ENCODE data around the gene DIAPH3. TPM values are rescaled to one million over a fixed set of nuclear protein-coding genes. Genes with fewer than 3 reads are reported as not detected.

Gene DIAPH3, protein sequence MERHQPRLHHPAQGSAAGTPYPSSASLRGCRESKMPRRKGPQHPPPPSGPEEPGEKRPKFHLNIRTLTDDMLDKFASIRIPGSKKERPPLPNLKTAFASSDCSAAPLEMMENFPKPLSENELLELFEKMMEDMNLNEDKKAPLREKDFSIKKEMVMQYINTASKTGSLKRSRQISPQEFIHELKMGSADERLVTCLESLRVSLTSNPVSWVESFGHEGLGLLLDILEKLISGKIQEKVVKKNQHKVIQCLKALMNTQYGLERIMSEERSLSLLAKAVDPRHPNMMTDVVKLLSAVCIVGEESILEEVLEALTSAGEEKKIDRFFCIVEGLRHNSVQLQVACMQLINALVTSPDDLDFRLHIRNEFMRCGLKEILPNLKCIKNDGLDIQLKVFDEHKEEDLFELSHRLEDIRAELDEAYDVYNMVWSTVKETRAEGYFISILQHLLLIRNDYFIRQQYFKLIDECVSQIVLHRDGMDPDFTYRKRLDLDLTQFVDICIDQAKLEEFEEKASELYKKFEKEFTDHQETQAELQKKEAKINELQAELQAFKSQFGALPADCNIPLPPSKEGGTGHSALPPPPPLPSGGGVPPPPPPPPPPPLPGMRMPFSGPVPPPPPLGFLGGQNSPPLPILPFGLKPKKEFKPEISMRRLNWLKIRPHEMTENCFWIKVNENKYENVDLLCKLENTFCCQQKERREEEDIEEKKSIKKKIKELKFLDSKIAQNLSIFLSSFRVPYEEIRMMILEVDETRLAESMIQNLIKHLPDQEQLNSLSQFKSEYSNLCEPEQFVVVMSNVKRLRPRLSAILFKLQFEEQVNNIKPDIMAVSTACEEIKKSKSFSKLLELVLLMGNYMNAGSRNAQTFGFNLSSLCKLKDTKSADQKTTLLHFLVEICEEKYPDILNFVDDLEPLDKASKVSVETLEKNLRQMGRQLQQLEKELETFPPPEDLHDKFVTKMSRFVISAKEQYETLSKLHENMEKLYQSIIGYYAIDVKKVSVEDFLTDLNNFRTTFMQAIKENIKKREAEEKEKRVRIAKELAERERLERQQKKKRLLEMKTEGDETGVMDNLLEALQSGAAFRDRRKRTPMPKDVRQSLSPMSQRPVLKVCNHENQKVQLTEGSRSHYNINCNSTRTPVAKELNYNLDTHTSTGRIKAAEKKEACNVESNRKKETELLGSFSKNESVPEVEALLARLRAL
- total RNA-seq (2013): 0.37 TPM
- polyA plus RNA-seq: under 1 TPM in 2 of 3 donors, not detected in 1; 0.04 to 0.09 TPM
- polyA minus RNA-seq: 0.40 TPM in 1 of 2 replicates, not detected in the other
- total RNA-seq: 0.70 to 12.3 (median 1.2) reads per million in 11 experiments

DNA sequence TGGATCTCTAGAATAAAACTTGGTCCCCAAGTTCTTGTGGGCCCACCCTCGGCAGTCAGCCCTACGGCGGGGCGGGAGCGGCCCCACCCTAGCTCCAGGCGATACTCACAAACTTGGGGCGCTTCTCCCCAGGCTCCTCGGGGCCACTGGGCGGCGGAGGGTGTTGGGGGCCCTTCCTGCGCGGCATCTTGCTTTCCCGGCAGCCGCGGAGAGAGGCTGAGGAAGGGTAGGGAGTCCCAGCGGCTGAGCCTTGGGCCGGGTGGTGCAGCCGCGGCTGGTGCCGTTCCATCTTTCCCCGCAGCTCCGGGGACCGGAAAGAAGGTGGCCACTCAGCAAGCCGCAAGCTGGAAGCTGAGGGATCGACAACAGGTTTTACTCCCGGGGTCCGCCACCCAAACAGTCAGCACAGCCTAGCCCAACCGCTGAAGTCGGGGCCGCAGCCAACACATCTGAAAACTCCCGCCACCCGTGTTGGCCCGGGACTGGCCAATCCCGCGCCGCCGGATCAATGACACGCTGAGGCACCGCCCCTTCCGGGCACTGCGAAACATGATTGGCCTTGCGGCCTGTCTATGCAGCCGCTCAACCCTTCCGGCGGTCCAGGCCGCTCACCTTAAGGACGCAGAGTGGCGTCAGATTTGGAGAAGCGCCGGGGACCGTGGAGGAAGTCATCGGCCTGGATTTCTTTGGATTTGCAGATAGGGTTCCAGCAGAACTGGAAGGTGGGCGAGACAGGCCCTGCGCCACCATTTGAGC is at the start of gene DIAPH3:
TSS of gene DIAPH3 (minus strand) at position 451 of the 756 bp plus-strand sequence. CDS start at position 289, 162 bp downstream.
- intact Hi-C loops (cut with micrococcal nuclease): loop anchor here in 1 of 2 donors (5.0 kb wide), 1 partner anchor 234 kb away; the partner anchor contains the start of gene TDRD3
- H4K20me1 ChIP-seq (ENCODE audit: insufficient read depth, low read length): no peaks in the 10 kb centered on the region
- no peaks in the 10 kb centered on the region for H3K36me3 ChIP-seq (replicated peaks in 1 of 2; ENCODE audit: control insufficient read depth in 1 of 2, insufficient read depth in 2 of 2, low read length in 2 of 2)
- peak; percentile 84 to 95 (median 89) for DNase-seq
- WGBS (ENCODE audit: insufficient coverage): under 1% methylated on average over 50 of the region's 54 CpGs
- peak within 1 kb of the TSS; percentile 58 to 88 (median 81) for H3K4me3 ChIP-seq (replicated peaks in 1 of 3; ENCODE audit: low read depth in 2 of 3, low read length in 3 of 3)
- Mint-ChIP-seq H3K27ac (peak within 1 kb of the TSS; percentile 84 to 91 (median 89)), H3K9me3 (peaks cover 0 to 2% (median 0%) of the 10 kb centered on the region in 7 donors), H3K4me1 (peaks cover 18% of the 10 kb centered on the region), H3K4me3 (peak within 1 kb of the TSS; percentile 88 to 94), H3K36me3 (no peaks in the 10 kb centered on the region), H3K27me3 (ENCODE audit: low read depth in 3 of 3) (peaks cover 0 to 6% (median 0%) of the 10 kb centered on the region in 3 donors)
- H3K4me1 ChIP-seq (ENCODE audit: control insufficient read depth in 1 of 2, insufficient read depth in 2 of 2, low read length in 2 of 2): peaks cover 13 to 14% of the 10 kb centered on the region in 2 donors
- TF ChIP-seq, protein P1, sequence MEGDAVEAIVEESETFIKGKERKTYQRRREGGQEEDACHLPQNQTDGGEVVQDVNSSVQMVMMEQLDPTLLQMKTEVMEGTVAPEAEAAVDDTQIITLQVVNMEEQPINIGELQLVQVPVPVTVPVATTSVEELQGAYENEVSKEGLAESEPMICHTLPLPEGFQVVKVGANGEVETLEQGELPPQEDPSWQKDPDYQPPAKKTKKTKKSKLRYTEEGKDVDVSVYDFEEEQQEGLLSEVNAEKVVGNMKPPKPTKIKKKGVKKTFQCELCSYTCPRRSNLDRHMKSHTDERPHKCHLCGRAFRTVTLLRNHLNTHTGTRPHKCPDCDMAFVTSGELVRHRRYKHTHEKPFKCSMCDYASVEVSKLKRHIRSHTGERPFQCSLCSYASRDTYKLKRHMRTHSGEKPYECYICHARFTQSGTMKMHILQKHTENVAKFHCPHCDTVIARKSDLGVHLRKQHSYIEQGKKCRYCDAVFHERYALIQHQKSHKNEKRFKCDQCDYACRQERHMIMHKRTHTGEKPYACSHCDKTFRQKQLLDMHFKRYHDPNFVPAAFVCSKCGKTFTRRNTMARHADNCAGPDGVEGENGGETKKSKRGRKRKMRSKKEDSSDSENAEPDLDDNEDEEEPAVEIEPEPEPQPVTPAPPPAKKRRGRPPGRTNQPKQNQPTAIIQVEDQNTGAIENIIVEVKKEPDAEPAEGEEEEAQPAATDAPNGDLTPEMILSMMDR (IDR thresholded peaks at IDR 0.05): no peak
- H3K9ac ChIP-seq (ENCODE audit: insufficient read depth, low read length, poor library complexity, severe bottlenecking): peak within 1 kb of the TSS; percentile 60
- H3K27me3 ChIP-seq (ENCODE audit: control insufficient read depth in 2 of 2, insufficient read depth in 2 of 2, low read length in 2 of 2): no peaks in the 10 kb centered on the region
- H3K79me2 ChIP-seq (ENCODE audit: insufficient read depth, low read length): peaks cover 31% of the 10 kb centered on the region
- H3K9me3 ChIP-seq (replicated peaks in 1 of 2; ENCODE audit: control insufficient read depth in 1 of 2, insufficient read depth in 1 of 2, low read length in 2 of 2): no peaks in the 10 kb centered on the region
- peak within 1 kb of the TSS; percentile 96 for H3K4me2 ChIP-seq (replicated peaks; ENCODE audit: extremely low read depth, low read length, poor library complexity, severe bottlenecking)
- H2AFZ ChIP-seq (ENCODE audit: insufficient read depth, low read depth, low read length, poor library complexity, severe bottlenecking): peak within 1 kb of the TSS; percentile 94
- peak within 1 kb of the TSS; percentile 58 to 69 for H3K27ac ChIP-seq (ENCODE audit: low read depth in 1 of 2, low read length in 2 of 2)

Data from CD14-positive monocyte (primary cell).